Loucy (cell line): ENCODE measurements around the gene LCMT1.

Experiments
- H2AFZ ChIP-seq: fragments of 200-600 bp; sonication (generic); 2 replicates; pipeline ENCODE4 v1.6.0; 2016; ENCODE audit warnings: antibody characterized with exemption, mild to moderate bottlenecking, low read length, moderate library complexity
- H3F3A ChIP-seq: fragments of 200-600 bp; 2 replicates; pipeline ENCODE4 v1.6.0; 2016; ENCODE audit warnings: antibody characterized with exemption, low read depth, mild to moderate bottlenecking
- H3K27me3 ChIP-seq: fragments of 200-600 bp; sonication (generic); 2 replicates; pipeline ENCODE4 v1.6.1; 2014; ENCODE audit warnings: low read length, mild to moderate bottlenecking; ENCODE audit not compliant: insufficient read depth, poor library complexity, severe bottlenecking
- H3K36me3 ChIP-seq: fragments of 200-600 bp; sonication (generic); 2 replicates; pipeline ENCODE4 v1.6.1; 2016; ENCODE audit warnings: low read length; ENCODE audit not compliant: insufficient read depth
- H3K4me1 ChIP-seq: fragments of 200-600 bp; sonication (generic); 2 replicates; pipeline ENCODE4 v1.5.1; 2014; ENCODE audit warnings: low read length, mild to moderate bottlenecking; ENCODE audit not compliant: insufficient read depth, poor library complexity, severe bottlenecking
- H3K4me2 ChIP-seq: fragments of 200-600 bp; sonication (generic); 2 replicates; pipeline ENCODE4 v1.6.0; 2014; ENCODE audit warnings: antibody characterized with exemption, low read length, low read depth, mild to moderate bottlenecking; ENCODE audit not compliant: poor library complexity, severe bottlenecking
- H3K4me3 ChIP-seq: fragments of 200-600 bp; sonication (generic); 2 replicates; pipeline ENCODE4 v1.5.1; 2014; ENCODE audit warnings: low read length, mild to moderate bottlenecking, mixed read lengths; ENCODE audit not compliant: poor library complexity, severe bottlenecking
- H3K79me2 ChIP-seq: fragments of 200-600 bp; sonication (generic); 2 replicates; pipeline ENCODE4 v1.6.1; 2014; ENCODE audit warnings: low read length; ENCODE audit not compliant: insufficient read depth
- H3K9ac ChIP-seq: fragments of 200-600 bp; sonication (generic); 2 replicates; pipeline ENCODE4 v1.6.0; 2014; ENCODE audit warnings: mild to moderate bottlenecking, low read depth, low read length, moderate library complexity; ENCODE audit not compliant: poor library complexity, severe bottlenecking
- H3K9me2 ChIP-seq: fragments of 200-600 bp; sonication (generic); replicated peaks from 2 replicates; pipeline ENCODE4 v1.6.1; 2016; ENCODE audit warnings: low read depth, low read length, mixed read lengths
- H3K9me3 ChIP-seq: fragments of 200-600 bp; sonication (generic); 2 replicates; pipeline ENCODE4 v1.6.1; 2014; ENCODE audit warnings: mild to moderate bottlenecking, antibody characterized with exemption, low read length, low read depth; ENCODE audit not compliant: insufficient read depth
- H4K20me1 ChIP-seq: fragments of 200-600 bp; sonication (generic); 2 replicates; pipeline ENCODE4 v1.6.0; 2014; ENCODE audit warnings: antibody characterized with exemption, low read length, mild to moderate bottlenecking; ENCODE audit not compliant: insufficient read depth, poor library complexity, severe bottlenecking
- EZH2phosphoT487 ChIP-seq: fragments of 200-600 bp; IDR thresholded peaks from 2 replicates; pipeline ENCODE4 v1.6.1; 2018; ENCODE audit warnings: antibody characterized with exemption, mild to moderate bottlenecking, moderate library complexity, borderline replicate concordance
- TF ChIP-seq, protein P1 (sequence below): fragments of 200-600 bp; sonication (generic); conservative IDR thresholded peaks from 2 replicates; pipeline ENCODE4 v1.5.1; 2014; ENCODE audit warnings: mild to moderate bottlenecking, antibody characterized with exemption, low read length

LCMT1 gene

DNA sequence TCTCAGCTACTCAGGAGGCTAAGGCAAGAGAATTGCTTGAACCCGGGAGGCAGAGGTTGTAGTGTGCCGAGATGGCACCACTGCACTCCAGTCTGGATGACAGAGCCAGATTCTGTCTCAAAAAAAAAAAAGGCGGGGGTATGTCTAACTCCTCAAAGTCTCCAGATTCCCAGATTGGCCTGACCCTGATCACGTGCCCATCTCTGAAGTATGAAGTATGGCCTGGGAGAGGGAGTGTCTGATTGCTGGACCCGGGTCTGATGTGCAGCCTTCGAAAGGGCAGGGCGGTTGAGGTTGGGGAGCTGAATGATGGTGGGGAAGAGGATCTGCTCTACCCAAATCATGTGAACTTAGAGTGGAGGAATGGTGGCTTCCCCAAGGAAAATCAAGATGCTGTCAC lies 87.9 kb downstream of the LCMT1 start:
- no peaks in the 10 kb centered on the region for H3K4me1 ChIP-seq

DNA sequence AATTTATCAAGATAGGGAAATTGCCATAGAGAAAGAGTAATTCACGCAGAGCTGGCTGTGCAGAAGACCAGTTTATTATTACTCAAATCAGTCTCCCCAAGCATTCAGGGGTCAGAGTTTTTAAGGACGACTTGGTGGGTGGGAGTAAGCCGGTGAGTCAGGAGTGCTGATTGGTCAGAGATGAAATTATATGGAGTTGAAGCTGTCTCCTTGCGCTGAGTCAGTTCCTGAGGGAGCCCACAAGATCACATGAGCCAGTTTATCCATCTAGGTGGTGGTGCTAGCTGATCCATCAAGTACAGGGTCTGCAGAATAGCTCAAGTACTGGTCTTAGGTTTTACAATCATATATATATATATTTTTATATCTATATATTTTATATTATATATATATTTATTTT lies 99.2 kb downstream of the LCMT1 start:
- Histone ChIP-seq H3K4me2 (peak overlapping the region; percentile 59), H3F3A (no peaks in the 10 kb centered on the region), H3K79me2 (no peaks in the 10 kb centered on the region), H2AFZ (no peak overlapping the region), H3K36me3 (no peaks in the 10 kb centered on the region), H3K9me3 (no peaks in the 10 kb centered on the region), H3K9ac (no peak overlapping the region), H3K9me2 (no peaks in the 10 kb centered on the region), H3K4me3 (peak overlapping the region; percentile 34), H3K4me1 (peaks cover 8% of the 10 kb centered on the region), H4K20me1 (no peaks in the 10 kb centered on the region), H3K27me3 (no peaks in the 10 kb centered on the region)
- TF ChIP-seq, protein P1, sequence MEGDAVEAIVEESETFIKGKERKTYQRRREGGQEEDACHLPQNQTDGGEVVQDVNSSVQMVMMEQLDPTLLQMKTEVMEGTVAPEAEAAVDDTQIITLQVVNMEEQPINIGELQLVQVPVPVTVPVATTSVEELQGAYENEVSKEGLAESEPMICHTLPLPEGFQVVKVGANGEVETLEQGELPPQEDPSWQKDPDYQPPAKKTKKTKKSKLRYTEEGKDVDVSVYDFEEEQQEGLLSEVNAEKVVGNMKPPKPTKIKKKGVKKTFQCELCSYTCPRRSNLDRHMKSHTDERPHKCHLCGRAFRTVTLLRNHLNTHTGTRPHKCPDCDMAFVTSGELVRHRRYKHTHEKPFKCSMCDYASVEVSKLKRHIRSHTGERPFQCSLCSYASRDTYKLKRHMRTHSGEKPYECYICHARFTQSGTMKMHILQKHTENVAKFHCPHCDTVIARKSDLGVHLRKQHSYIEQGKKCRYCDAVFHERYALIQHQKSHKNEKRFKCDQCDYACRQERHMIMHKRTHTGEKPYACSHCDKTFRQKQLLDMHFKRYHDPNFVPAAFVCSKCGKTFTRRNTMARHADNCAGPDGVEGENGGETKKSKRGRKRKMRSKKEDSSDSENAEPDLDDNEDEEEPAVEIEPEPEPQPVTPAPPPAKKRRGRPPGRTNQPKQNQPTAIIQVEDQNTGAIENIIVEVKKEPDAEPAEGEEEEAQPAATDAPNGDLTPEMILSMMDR: no peak
- TF ChIP-seq EZH2phosphoT487: no peak

More for the DNA sequence above, 87.9 kb downstream of the LCMT1 start:
- Histone ChIP-seq H3F3A (no peaks in the 10 kb centered on the region), H3K36me3 (no peaks in the 10 kb centered on the region), H3K9ac (no peak overlapping the region), H3K79me2 (no peaks in the 10 kb centered on the region), H3K9me3 (no peaks in the 10 kb centered on the region), H4K20me1 (no peaks in the 10 kb centered on the region), H3K9me2 (no peaks in the 10 kb centered on the region), H3K27me3 (no peaks in the 10 kb centered on the region), H3K4me2 (no peak overlapping the region), H2AFZ (no peak overlapping the region), H3K4me3 (no peak overlapping the region)
- TF ChIP-seq, protein P1: no peak
- no peak for TF ChIP-seq EZH2phosphoT487

DNA sequence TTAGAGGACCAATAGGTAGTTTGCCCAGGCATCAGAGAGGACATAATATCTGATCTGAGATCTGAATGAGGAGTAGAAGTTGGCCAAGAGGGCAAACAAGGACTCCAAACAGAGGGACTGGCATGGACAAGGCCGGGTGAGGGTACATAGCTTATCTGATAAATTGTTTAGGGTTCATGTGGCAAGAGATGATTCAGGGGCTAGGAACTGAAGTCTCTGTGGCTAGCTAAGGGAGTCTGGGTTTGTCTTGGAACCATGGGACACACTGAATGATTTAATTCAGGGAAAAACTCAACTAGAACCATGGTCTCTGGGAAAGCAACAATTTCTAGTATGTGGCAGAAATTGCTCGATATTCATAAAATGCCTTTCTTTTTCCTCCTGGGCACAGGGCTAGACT lies 101.1 kb downstream of the LCMT1 start:
- Histone ChIP-seq H3K9me3 (no peaks in the 10 kb centered on the region), H3K79me2 (no peaks in the 10 kb centered on the region), H3K36me3 (no peaks in the 10 kb centered on the region), H3K4me3 (no peak overlapping the region), H3F3A (no peaks in the 10 kb centered on the region), H3K9ac (no peak overlapping the region), H3K27me3 (no peaks in the 10 kb centered on the region), H4K20me1 (no peaks in the 10 kb centered on the region), H2AFZ (no peak overlapping the region), H3K4me2 (no peak overlapping the region), H3K9me2 (no peaks in the 10 kb centered on the region), H3K4me1 (peaks cover 8% of the 10 kb centered on the region)
- TF ChIP-seq EZH2phosphoT487: no peak
- TF ChIP-seq, protein P1: no peak
